Myocyte (in vitro differentiated cells): Measurements from ENCODE around the gene TAF3. TPM values are rescaled to one million over a fixed set of nuclear protein-coding genes. Genes with fewer than 3 reads are reported as not detected.
A peak's percentile ranks its signal among the peaks of the same experiment; 100 is the strongest.

Experiments
- DNase-seq: peaks from one replicate; pipeline ENCODE4 v3.0.0-alpha.2; 2012; ENCODE audit warnings: low read depth
- total RNA-seq: library from RNA; depleted of rRNA; stranded (reverse); fragments of >200 nt; gene quantifications from 2 replicates; pipeline ENCODE4 v1.2.3, GENCODE V29; 2014

The TAF3 gene
- total RNA-seq, 1 donor from 2014 or later, result 3.1 TPM

GRCh38 chr10:8056378-8056777, 238.1 kb downstream of the TAF3 start:
- no peak for DNase-seq

GRCh38 chr10:8056871-8057331, 238.6 kb downstream of the TAF3 start:
- no peak for DNase-seq

- DNase-seq, result no peak
Measured at GRCh38 chr10:8057636-8058273, 239.4 kb downstream of the TAF3 start.

- no peak for DNase-seq
Measured at GRCh38 chr10:8058274-8059111, 240.2 kb downstream of the TAF3 start.

- no peak for DNase-seq
Measured at GRCh38 chr10:8059191-8059936, 241.1 kb downstream of the TAF3 start.

GRCh38 chr10:8060010-8060703, 241.9 kb downstream of the TAF3 start:
- DNase-seq, result peak; percentile 20

GRCh38 chr10:8060704-8061121, 242.4 kb downstream of the TAF3 start:
- DNase-seq, result no peak

GRCh38 chr10:8061274-8062211, 243.2 kb downstream of the TAF3 start:
- no peak for DNase-seq

- no peak for DNase-seq
Measured at GRCh38 chr10:8063128-8063908, 245.0 kb downstream of the TAF3 start.

- DNase-seq, result no peak
Measured at GRCh38 chr10:8063935-8064334, 245.6 kb downstream of the TAF3 start.

GRCh38 chr10:8064436-8064835, 246.1 kb downstream of the TAF3 start:
- DNase-seq, result no peak

- DNase-seq, result no peak
Measured at GRCh38 chr10:8065651-8066050, 247.3 kb downstream of the TAF3 start.

GRCh38 chr10:8066124-8066523, 247.8 kb downstream of the TAF3 start:
- no peak for DNase-seq

Other genes starting within 250 kb of the TAF3 start
- gene ITIH5, start 151.5 kb upstream of the TAF3 start, total RNA-seq, result not detected in 2 replicates
- not detected in 2 replicates for gene ITIH2, start 115.2 kb upstream of the TAF3 start, total RNA-seq
- 8.2 and 8.6 TPM in 2 replicates for gene KIN, start 30.5 kb upstream of the TAF3 start, total RNA-seq
- gene ATP5F1C, start 30.3 kb upstream of the TAF3 start, total RNA-seq, result 470 and 601 TPM in 2 replicates
- 0.11 TPM in 1 of 2 replicates, not detected in the other for gene GATA3, start 236.2 kb downstream of the TAF3 start, total RNA-seq